ENCODE results near the gene LRCH3.
A peak's percentile ranks its signal among the peaks of the same experiment; 100 is the strongest.
"Not testable (repeated sequence)": the region's sequence is repeated elsewhere in the genome, so short reads cannot be mapped to it uniquely, and the experiment has no call there.

Gene LRCH3

GRCh38 chr3:197887430-197888053 lies 96.5 kb downstream of the LRCH3 start:
- DNase-seq = not testable (repeated sequence)

GRCh38 chr3:197888511-197888910 lies 97.5 kb downstream of the LRCH3 start:
- DNase-seq = no peak

GRCh38 chr3:197889204-197889930 lies 98.3 kb downstream of the LRCH3 start:
- DNase-seq = no peak

- DNase-seq = no peak
These were observed 99.6 kb downstream of the LRCH3 start for GRCh38 chr3:197890693-197891092.

GRCh38 chr3:197892162-197892561 lies 101.1 kb downstream of the LRCH3 start:
- no peak for DNase-seq

- no peak for DNase-seq
These were observed 105.4 kb downstream of the LRCH3 start for GRCh38 chr3:197896421-197896820.

- DNase-seq = no peak
These were observed 108.9 kb downstream of the LRCH3 start for GRCh38 chr3:197899833-197900478.

- DNase-seq = no peak
These were observed 110.6 kb downstream of the LRCH3 start for GRCh38 chr3:197901626-197902025.

- peak; percentile 32 to 48 for DNase-seq
These were observed 115.2 kb downstream of the LRCH3 start for GRCh38 chr3:197906023-197906849.

GRCh38 chr3:197906850-197907187 lies 115.8 kb downstream of the LRCH3 start:
- DNase-seq = no peak

- no peak for DNase-seq
These were observed 116.1 kb downstream of the LRCH3 start for GRCh38 chr3:197907196-197907595.

GRCh38 chr3:197908550-197908949 lies 117.5 kb downstream of the LRCH3 start:
- not testable (repeated sequence) for DNase-seq

- no peak for DNase-seq
These were observed 118.1 kb downstream of the LRCH3 start for GRCh38 chr3:197908957-197909701.

- DNase-seq = no peak
These were observed 121.9 kb downstream of the LRCH3 start for GRCh38 chr3:197912741-197913476.

- no peak for DNase-seq
These were observed 122.8 kb downstream of the LRCH3 start for GRCh38 chr3:197913641-197914380.

GRCh38 chr3:197921429-197922275 lies 130.6 kb downstream of the LRCH3 start:
- not testable (repeated sequence) for DNase-seq

GRCh38 chr3:197926418-197926817 lies 135.4 kb downstream of the LRCH3 start:
- DNase-seq = no peak

- not testable (repeated sequence) for DNase-seq
These were observed 136.5 kb downstream of the LRCH3 start for GRCh38 chr3:197927578-197927977.

- DNase-seq = no peak
These were observed 145.8 kb downstream of the LRCH3 start for GRCh38 chr3:197936819-197937384.

Measured in NCI-H187 (cell line).